Measurements from ENCODE around the gene SPINT2.

DNA sequence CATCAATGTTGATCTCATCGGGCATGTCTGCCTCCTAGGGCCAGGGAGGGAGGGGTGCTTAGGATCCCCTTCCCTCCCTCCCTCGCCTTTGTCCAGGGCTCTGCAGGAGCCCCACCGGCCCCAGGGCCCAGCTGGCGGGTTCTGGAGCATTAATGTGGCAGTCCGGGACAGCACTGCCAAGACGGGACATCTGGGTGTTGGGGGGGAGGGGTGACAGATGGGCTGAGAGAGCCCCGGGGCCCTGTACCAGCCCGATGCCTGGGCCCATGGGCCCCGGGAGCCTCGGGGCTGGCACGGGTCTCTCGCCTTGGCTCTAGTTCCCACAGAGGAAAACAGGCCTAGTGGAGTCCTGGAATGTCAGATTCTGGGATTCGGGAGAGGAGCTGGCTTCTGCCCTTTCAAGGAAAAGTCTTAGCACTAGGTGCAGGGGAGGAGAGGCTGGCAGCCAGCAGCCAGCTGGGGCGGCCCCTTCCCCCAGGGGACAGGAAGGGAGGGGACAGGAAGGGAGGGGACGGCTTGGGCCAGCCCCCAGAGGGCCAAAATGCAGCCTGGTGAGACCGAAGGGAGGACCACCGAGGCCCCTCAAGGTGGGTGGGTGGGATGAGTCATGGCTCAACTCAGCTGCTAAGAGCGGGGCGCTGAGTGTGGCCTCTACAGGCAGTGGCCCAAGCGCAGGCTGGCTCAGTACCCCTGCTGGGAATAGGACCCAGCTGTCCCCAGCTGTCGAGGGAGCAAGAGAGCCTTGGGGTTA, 11.3 kb upstream of the SPINT2 start:
- TF ChIP-seq, protein P1, sequence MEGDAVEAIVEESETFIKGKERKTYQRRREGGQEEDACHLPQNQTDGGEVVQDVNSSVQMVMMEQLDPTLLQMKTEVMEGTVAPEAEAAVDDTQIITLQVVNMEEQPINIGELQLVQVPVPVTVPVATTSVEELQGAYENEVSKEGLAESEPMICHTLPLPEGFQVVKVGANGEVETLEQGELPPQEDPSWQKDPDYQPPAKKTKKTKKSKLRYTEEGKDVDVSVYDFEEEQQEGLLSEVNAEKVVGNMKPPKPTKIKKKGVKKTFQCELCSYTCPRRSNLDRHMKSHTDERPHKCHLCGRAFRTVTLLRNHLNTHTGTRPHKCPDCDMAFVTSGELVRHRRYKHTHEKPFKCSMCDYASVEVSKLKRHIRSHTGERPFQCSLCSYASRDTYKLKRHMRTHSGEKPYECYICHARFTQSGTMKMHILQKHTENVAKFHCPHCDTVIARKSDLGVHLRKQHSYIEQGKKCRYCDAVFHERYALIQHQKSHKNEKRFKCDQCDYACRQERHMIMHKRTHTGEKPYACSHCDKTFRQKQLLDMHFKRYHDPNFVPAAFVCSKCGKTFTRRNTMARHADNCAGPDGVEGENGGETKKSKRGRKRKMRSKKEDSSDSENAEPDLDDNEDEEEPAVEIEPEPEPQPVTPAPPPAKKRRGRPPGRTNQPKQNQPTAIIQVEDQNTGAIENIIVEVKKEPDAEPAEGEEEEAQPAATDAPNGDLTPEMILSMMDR (IDR thresholded peaks at IDR 0.05): no peak
- no peak for TF ChIP-seq EZH2 (IDR thresholded peaks at IDR 0.05; ENCODE audit: borderline replicate concordance, insufficient read depth, low read depth, low read length, poor library complexity, severe bottlenecking)

All from B cell (primary cell).